ENCODE data around the gene ATG16L1. TPM values are rescaled to one million over a fixed set of nuclear protein-coding genes. Genes with fewer than 3 reads are reported as not detected.

Gene ATG16L1
- total and polyA plus RNA-seq, 2 of the 4 experiments (the other 2 are of a cell fraction): 20.0 to 26.2 TPM

DNA sequence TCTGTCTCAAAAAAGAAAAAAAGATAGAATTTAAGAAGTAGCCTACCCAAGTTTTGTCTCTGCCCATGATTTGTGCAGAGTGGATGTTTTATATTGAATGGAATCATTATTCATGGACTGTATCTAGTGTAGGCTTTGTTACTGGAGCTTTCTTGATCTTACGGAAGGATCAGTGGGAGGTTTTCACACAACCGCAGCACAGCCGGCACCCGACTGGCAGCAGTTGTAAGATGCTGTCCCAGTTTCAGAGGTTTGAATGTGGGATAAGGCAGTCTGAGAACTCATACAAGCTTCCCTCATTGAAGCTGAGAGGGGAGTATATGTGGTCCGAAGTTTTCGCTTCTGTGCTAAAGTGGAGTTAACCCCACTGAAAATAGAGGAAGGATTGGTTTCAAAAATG lies 36.4 kb downstream of the ATG16L1 start:
- Histone ChIP-seq H3K9ac (ENCODE audit: low read depth, low read length) (no peak overlapping the region), H2BK5ac (ENCODE audit: low read depth, low read length, poor library complexity, severe bottlenecking) (no peak overlapping the region), H2BK15ac (ENCODE audit: low read depth, low read length) (no peak overlapping the region), H3K23ac (ENCODE audit: low read depth, low read length) (no peak overlapping the region), H2AFZ (replicated peaks; ENCODE audit: low read length, poor library complexity) (no peak overlapping the region), H2BK120ac (ENCODE audit: low read depth, low read length) (no peak overlapping the region), H4K8ac (ENCODE audit: low read depth in 2 of 2, low read length in 2 of 2) (no peak overlapping the region), H3K4me2 (ENCODE audit: low read depth, low read length) (no peak overlapping the region), H3K79me1 (ENCODE audit: low read depth in 1 of 2, low read length in 2 of 2) (peaks cover 6 to 10% of the 10 kb centered on the region in 2 experiments; a peak in 2 of 4 replicates), H2BK20ac (ENCODE audit: low read depth, low read length) (no peak overlapping the region), H3K36me3 (ENCODE audit: control insufficient read depth, insufficient read depth, low read length) (peaks cover 48% of the 10 kb centered on the region), H4K5ac (ENCODE audit: low read depth, low read length) (no peak overlapping the region), H3K4me3 (ENCODE audit: insufficient read depth, low read depth, low read length) (no peak overlapping the region), H3K4ac (ENCODE audit: low read depth, low read length) (no peak overlapping the region), H4K20me1 (ENCODE audit: insufficient read depth, low read length) (peaks cover 5% of the 10 kb centered on the region; the same call in 1 of the 2 replicates), H2AK5ac (ENCODE audit: low read depth, low read length) (no peak overlapping the region), H3K18ac (ENCODE audit: low read depth, low read length) (no peak overlapping the region), H3K56ac (ENCODE audit: extremely low read depth, insufficient read depth, low read length) (no peak overlapping the region), H3K9me1 (ENCODE audit: insufficient read depth, low read length) (peaks cover 13% of the 10 kb centered on the region; the same call in 1 of the 2 replicates), H3K27ac (ENCODE audit: insufficient read depth, low read length) (no peak overlapping the region), H3K14ac (replicated peaks; ENCODE audit: low read depth, low read length) (no peak overlapping the region), H3K4me1 (ENCODE audit: control insufficient read depth, insufficient read depth, low read length) (peaks cover 6% of the 10 kb centered on the region; the same call in 1 of the 2 replicates), H4K91ac (ENCODE audit: insufficient read depth, low read depth, low read length) (no peak overlapping the region), H3K27me3 (ENCODE audit: control insufficient read depth, insufficient read depth, low read length) (no peaks in the 10 kb centered on the region), H2AK9ac (replicated peaks; ENCODE audit: low read depth, low read length, poor library complexity) (no peak overlapping the region), H3K9me3 (ENCODE audit: control insufficient read depth, insufficient read depth, low read length) (no peaks in the 10 kb centered on the region)
- intact Hi-C loops (cut with micrococcal nuclease): no loop called here
- DNase-seq: no peak
- ChIA-PET POLR2A (ENCODE audit: unreplicated experiment) (no interaction called here), CTCF (no interaction called here)
- in situ Hi-C loops (cut with MboI; ENCODE audit: low sequenced_read_pairs): loop anchor here (10.0 kb wide), 1 partner anchor 157 kb away; no protein-coding TSS in a partner anchor
- WGBS, 2 experiments (ENCODE audit: extremely low coverage in 2 of 2, insufficient read length in 1 of 2): no CpG with 5 or more reads among the region's 6 CpGs
- TF ChIP-seq, protein P1, sequence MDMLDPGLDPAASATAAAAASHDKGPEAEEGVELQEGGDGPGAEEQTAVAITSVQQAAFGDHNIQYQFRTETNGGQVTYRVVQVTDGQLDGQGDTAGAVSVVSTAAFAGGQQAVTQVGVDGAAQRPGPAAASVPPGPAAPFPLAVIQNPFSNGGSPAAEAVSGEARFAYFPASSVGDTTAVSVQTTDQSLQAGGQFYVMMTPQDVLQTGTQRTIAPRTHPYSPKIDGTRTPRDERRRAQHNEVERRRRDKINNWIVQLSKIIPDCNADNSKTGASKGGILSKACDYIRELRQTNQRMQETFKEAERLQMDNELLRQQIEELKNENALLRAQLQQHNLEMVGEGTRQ (IDR thresholded peaks at IDR 0.05; ENCODE audit: low read depth, low read length): no peak
- TF ChIP-seq RFX5 (IDR thresholded peaks at IDR 0.05; ENCODE audit: low read depth, low read length) (no peak), MXI1 (IDR thresholded peaks at IDR 0.05; ENCODE audit: borderline replicate concordance, low read depth, low read length) (no peak), CHD1 (IDR thresholded peaks at IDR 0.05; ENCODE audit: low read depth, low read length) (no peak), NFE2L2 (IDR thresholded peaks at IDR 0.05; ENCODE audit: low read depth, low read length) (no peak)
- TF ChIP-seq, protein P2, sequence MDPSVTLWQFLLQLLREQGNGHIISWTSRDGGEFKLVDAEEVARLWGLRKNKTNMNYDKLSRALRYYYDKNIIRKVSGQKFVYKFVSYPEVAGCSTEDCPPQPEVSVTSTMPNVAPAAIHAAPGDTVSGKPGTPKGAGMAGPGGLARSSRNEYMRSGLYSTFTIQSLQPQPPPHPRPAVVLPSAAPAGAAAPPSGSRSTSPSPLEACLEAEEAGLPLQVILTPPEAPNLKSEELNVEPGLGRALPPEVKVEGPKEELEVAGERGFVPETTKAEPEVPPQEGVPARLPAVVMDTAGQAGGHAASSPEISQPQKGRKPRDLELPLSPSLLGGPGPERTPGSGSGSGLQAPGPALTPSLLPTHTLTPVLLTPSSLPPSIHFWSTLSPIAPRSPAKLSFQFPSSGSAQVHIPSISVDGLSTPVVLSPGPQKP (IDR thresholded peaks at IDR 0.05; ENCODE audit: borderline replicate concordance, low read depth, low read length): no peak
- ATAC-seq (ENCODE audit: low read depth): no peak
- BruUV-seq (replicated peaks): no TSS peak
- dilution Hi-C loops (cut with HindIII; ENCODE audit: low sequenced_read_pairs, unreplicated experiment): no loop called here

Data from IMR-90 (cell line).